Gastroesophageal sphincter (tissue), 4 donors: ENCODE data around the gene PRCP. TPM values are rescaled to one million over a fixed set of nuclear protein-coding genes. Genes with fewer than 3 reads are reported as not detected.

Experiments used
- ATAC-seq: fragments of 150-250 bp; one replicate; pipeline ENCODE4 v1.9.1; 2016; ENCODE audit warnings: mild to moderate bottlenecking, moderate library complexity
- H3K27ac ChIP-seq, 4 donors: fragments of 200-600 bp; sonication (generic) in 3 of 4; 1 replicate in 3 of 4; 2 replicates in 1 of 4; pipeline ENCODE4 v1.5.1; 2016 to 2019
- H3K27me3 ChIP-seq: fragments of 200-600 bp; sonication (generic); one replicate; pipeline ENCODE4 v1.5.1; 2019
- H3K36me3 ChIP-seq, 2 donors: fragments of 200-600 bp; sonication (generic); one replicate each; pipeline ENCODE4 v1.5.1; 2019; ENCODE audit warnings: control low read depth in 1 of 2
- H3K4me1 ChIP-seq, 3 donors: fragments of 200-600 bp; sonication (generic); 1 replicate in 2 of 3; 2 replicates in 1 of 3; pipeline ENCODE4 v1.5.1; 2016 to 2019; ENCODE audit warnings: control low read depth in 2 of 3
- H3K4me3 ChIP-seq, 2 donors: fragments of 200-600 bp; sonication (generic); one replicate each; pipeline ENCODE4 v1.5.1; 2019; ENCODE audit warnings: mild to moderate bottlenecking in 1 of 2, moderate library complexity in 1 of 2
- H3K9me3 ChIP-seq, 3 donors: fragments of 200-600 bp; sonication (generic); one replicate each; pipeline ENCODE4 v1.5.1; 2017 to 2019; ENCODE audit warnings: control low read depth in 2 of 3
- EP300 ChIP-seq: sonication (generic); formaldehyde crosslinking; IDR thresholded peaks from one replicate; pipeline ENCODE4 v1.6.1; 2017; ENCODE audit warnings: antibody characterized with exemption, mild to moderate bottlenecking
- POLR2A ChIP-seq, 2 donors: fragments of 450-650 bp; IDR thresholded peaks; one replicate each; pipeline ENCODE4 v1.6.1; 2017; ENCODE audit warnings: antibody characterized with exemption in 2 of 2, mild to moderate bottlenecking in 2 of 2, moderate library complexity in 1 of 2
- POLR2AphosphoS5 ChIP-seq: sonication (generic); formaldehyde crosslinking; IDR thresholded peaks from one replicate; pipeline ENCODE4 v1.6.1; 2017; ENCODE audit warnings: antibody characterized with exemption
- WGBS, 2 donors: methylation state at CpG; one replicate each; pipeline ENCODE4 v1.1.5; 2018; ENCODE audit warnings: low coverage in 1 of 2; 5-methylcytosine and 5-hydroxymethylcytosine counted together
- total RNA-seq, 4 donors: library from RNA; depleted of rRNA; stranded (reverse); fragments of >200 nt; gene quantifications; one replicate each; pipeline ENCODE4 v1.1.0, GENCODE V29; 2016
- TF ChIP-seq, protein P1 (sequence below), 4 experiments: fragments of 200-600 bp in 2 of 4; fragments of 450-650 bp in 2 of 4; sonication (generic) in 1 of 4; IDR thresholded peaks; one replicate each; pipeline ENCODE4 v1.5.1; 2017 to 2019; ENCODE audit warnings: antibody characterized with exemption in 4 of 4, mild to moderate bottlenecking in 2 of 4, moderate library complexity in 2 of 4

PRCP gene
- total RNA-seq, 4 donors from 2014 or later, result 22.8 to 62.2 (median 42.4) TPM

DNA sequence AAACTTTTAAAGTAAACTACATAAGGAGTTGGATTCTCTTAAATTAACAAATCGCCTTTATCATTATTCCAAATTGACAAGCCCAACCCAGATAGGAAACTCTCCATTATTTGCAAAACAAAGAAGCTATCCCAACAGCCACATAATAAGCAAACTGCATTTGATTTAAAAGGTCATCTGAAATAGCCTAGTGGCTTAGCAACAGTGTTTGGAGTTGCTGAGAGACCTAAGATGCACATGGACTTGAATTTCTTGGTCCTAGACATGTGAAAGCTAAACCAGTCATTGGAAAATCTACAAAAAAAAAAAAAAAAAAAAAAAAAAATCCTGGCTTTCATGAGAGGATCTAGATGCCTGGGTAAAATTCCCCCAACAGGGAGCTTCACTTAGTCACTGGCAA, 69.5 kb downstream of the PRCP start:
- ATAC-seq, result no peak
- Histone ChIP-seq H3K4me1 (no peaks in the 10 kb centered on the region), H3K36me3 (peaks cover 0 to 33% of the 10 kb centered on the region in 2 donors), H3K9me3 (no peaks in the 10 kb centered on the region), H3K27ac (no peak overlapping the region), H3K4me3 (no peak overlapping the region), H3K27me3 (no peaks in the 10 kb centered on the region)
- WGBS, 2 donors, result 83 to 88% methylated on average over 1 of the region's 1 CpG
- TF ChIP-seq POLR2AphosphoS5 (no peak), POLR2A (IDR thresholded peaks at IDR 0.05) (no peak), EP300 (no peak)
- TF ChIP-seq, protein P1, sequence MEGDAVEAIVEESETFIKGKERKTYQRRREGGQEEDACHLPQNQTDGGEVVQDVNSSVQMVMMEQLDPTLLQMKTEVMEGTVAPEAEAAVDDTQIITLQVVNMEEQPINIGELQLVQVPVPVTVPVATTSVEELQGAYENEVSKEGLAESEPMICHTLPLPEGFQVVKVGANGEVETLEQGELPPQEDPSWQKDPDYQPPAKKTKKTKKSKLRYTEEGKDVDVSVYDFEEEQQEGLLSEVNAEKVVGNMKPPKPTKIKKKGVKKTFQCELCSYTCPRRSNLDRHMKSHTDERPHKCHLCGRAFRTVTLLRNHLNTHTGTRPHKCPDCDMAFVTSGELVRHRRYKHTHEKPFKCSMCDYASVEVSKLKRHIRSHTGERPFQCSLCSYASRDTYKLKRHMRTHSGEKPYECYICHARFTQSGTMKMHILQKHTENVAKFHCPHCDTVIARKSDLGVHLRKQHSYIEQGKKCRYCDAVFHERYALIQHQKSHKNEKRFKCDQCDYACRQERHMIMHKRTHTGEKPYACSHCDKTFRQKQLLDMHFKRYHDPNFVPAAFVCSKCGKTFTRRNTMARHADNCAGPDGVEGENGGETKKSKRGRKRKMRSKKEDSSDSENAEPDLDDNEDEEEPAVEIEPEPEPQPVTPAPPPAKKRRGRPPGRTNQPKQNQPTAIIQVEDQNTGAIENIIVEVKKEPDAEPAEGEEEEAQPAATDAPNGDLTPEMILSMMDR (IDR thresholded peaks at IDR 0.05), result no peak

DNA sequence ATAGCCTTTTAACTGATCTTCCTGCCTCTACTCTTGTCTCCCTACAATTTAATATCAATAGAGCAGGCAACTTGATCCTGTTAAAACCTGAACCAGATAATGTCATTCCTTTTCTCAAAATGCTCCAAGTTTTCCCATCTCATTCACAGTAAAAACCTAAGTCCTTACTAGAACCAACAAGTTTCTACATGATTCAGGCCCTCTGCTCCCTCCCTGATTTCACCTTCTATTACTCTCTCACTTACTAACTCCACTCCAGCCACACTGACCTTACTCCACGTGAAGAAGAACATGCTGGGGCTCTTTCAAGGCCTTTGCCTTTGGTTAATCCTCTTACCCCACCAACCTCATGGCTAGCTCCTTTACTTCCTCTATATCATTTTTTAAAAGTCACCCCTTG, 71.1 kb downstream of the PRCP start:
- Histone ChIP-seq H3K4me3 (no peak overlapping the region), H3K36me3 (peaks cover 0 to 30% of the 10 kb centered on the region in 2 donors), H3K9me3 (no peaks in the 10 kb centered on the region), H3K4me1 (peaks cover 0 to 8% (median 3%) of the 10 kb centered on the region in 3 donors), H3K27me3 (no peaks in the 10 kb centered on the region), H3K27ac (no peak overlapping the region)
- ATAC-seq, result no peak
- TF ChIP-seq EP300 (no peak), POLR2AphosphoS5 (no peak), POLR2A (IDR thresholded peaks at IDR 0.05) (no peak)
- TF ChIP-seq, protein P1 (IDR thresholded peaks at IDR 0.05), result no peak
- 71 to 100% methylated on average over 1 of the region's 1 CpG for WGBS, 2 donors

DNA sequence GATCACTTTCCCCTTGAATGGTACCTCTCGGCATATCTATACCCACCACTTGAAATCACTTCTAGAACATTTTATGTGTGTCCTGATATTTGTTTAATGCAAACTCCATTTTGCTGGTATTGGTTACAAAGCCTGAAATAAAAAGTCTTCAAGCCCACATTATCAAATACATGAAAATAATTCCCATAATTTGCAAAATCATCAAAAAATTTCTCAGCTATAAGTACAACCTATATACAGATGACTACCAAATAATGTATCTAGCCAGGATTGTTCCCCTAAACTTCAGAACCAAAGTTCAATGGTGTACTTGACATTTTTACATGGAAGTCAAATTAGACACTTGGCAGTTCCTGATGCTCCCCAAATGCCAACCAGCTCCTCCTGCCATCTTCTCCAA, 71.8 kb downstream of the PRCP start:
- H3K4me3 ChIP-seq, result no peak overlapping the region
- ATAC-seq, result no peak
- no peaks in the 10 kb centered on the region for H3K9me3 ChIP-seq
- H3K27me3 ChIP-seq, result no peaks in the 10 kb centered on the region
- WGBS, 2 donors, result 100% methylated on average over 1 of the region's 1 CpG
- TF ChIP-seq EP300 (no peak), POLR2AphosphoS5 (no peak), POLR2A (IDR thresholded peaks at IDR 0.05) (no peak)
- TF ChIP-seq, protein P1 (IDR thresholded peaks at IDR 0.05), result no peak
- peaks cover 0 to 14% (median 8%) of the 10 kb centered on the region in 3 donors for H3K4me1 ChIP-seq
- peaks cover 0 to 24% of the 10 kb centered on the region in 2 donors for H3K36me3 ChIP-seq
- no peak overlapping the region for H3K27ac ChIP-seq

DNA sequence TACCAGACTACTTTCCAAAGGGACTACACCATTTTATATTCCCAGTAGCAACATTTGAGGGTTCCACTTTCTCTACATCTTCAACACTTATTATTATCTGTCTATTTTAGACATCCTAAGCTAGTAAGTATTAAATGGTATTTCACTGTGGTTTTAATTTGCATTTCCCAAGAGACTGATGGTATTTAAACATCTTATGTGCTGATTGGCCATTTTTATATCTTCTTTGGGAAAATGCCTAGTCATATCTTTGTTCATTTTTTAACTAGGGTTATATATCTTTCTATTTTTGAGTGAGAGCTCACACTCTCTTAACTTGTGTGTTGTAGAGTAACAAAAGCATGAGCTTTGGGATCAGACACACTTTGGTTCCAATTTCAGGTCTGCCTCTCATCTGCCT, 73.7 kb downstream of the PRCP start:
- TF ChIP-seq EP300 (no peak), POLR2A (IDR thresholded peaks at IDR 0.05) (no peak), POLR2AphosphoS5 (no peak)
- TF ChIP-seq, protein P1 (IDR thresholded peaks at IDR 0.05), result no peak
- H3K36me3 ChIP-seq, result peaks cover 0 to 12% of the 10 kb centered on the region in 2 donors
- ATAC-seq, result no peak
- H3K4me1 ChIP-seq, result peaks cover 0 to 27% (median 8%) of the 10 kb centered on the region in 3 donors
- no peaks in the 10 kb centered on the region for H3K27me3 ChIP-seq
- H3K27ac ChIP-seq, result no peak overlapping the region
- no peaks in the 10 kb centered on the region for H3K9me3 ChIP-seq
- H3K4me3 ChIP-seq, result no peak overlapping the region
